ENCODE results near the gene NUP98.

- TF ChIP-seq CTCF (IDR thresholded peaks at IDR 0.05) (no peak), POLR2A (IDR thresholded peaks at IDR 0.05) (no peak)
Observed at GRCh38 chr11:3845670-3846069, 48.3 kb upstream of the NUP98 start.

All from uterus (tissue), 2 donors.